ENCODE data around the gene RAB3IL1. TPM values are rescaled to one million over a fixed set of nuclear protein-coding genes. Genes with fewer than 3 reads are reported as not detected.

The RAB3IL1 gene
- total RNA-seq, 4 donors from 2014 or later, result 2.6 to 8.9 (median 5.4) TPM

- DNase-seq (ENCODE audit: low spot score in 2 of 2), result peak; percentile 89
- no peak for TF ChIP-seq POLR2A (IDR thresholded peaks at IDR 0.05)
- TF ChIP-seq POLR2AphosphoS5 (IDR thresholded peaks at IDR 0.05), result no peak
- TF ChIP-seq EP300 (IDR thresholded peaks at IDR 0.05), result no peak
- no peak for TF ChIP-seq CTCF (IDR thresholded peaks at IDR 0.05)
- H3K4me3 ChIP-seq, result no peak overlapping the region
- peaks cover 23% of the 10 kb centered on the region for H3K27me3 ChIP-seq
- 52% methylated on average over 4 of the region's 6 CpGs for WGBS
- no peaks in the 10 kb centered on the region for H3K36me3 ChIP-seq
- peaks cover 63% of the 10 kb centered on the region for H3K4me1 ChIP-seq
- H3K9me3 ChIP-seq, result no peaks in the 10 kb centered on the region
- H3K27ac ChIP-seq, result peak overlapping the region; percentile 52
Observed at GRCh38 chr11:61918938-61919704, 1.8 kb upstream of the RAB3IL1 start.

GRCh38 chr11:61918251-61918937 lies 1.0 kb upstream of the RAB3IL1 start:
- 78% methylated on average over 14 of the region's 14 CpGs for WGBS
- Histone ChIP-seq H3K4me3 (peak overlapping the region; percentile 79), H3K27me3 (peaks cover 23% of the 10 kb centered on the region), H3K4me1 (peaks cover 56% of the 10 kb centered on the region), H3K9me3 (no peaks in the 10 kb centered on the region), H3K27ac (peak overlapping the region; percentile 82), H3K36me3 (no peaks in the 10 kb centered on the region)
- peak in 1 of 2 donors; percentile 76 for DNase-seq (ENCODE audit: low spot score in 2 of 2)
- TF ChIP-seq EP300 (IDR thresholded peaks at IDR 0.05) (no peak), POLR2AphosphoS5 (IDR thresholded peaks at IDR 0.05) (no peak), CTCF (IDR thresholded peaks at IDR 0.05) (no peak), POLR2A (IDR thresholded peaks at IDR 0.05) (no peak)

GRCh38 chr11:61916737-61917333 lies 531 bp downstream of the RAB3IL1 start:
- no peaks in the 10 kb centered on the region for H3K36me3 ChIP-seq
- WGBS, result 12% methylated on average over 6 of the region's 32 CpGs
- H3K4me3 ChIP-seq, result peak overlapping the region; percentile 79
- TF ChIP-seq EP300 (IDR thresholded peaks at IDR 0.05) (no peak), POLR2AphosphoS5 (IDR thresholded peaks at IDR 0.05) (no peak), POLR2A (IDR thresholded peaks at IDR 0.05) (no peak), CTCF (IDR thresholded peaks at IDR 0.05) (no peak)
- no peaks in the 10 kb centered on the region for H3K9me3 ChIP-seq
- DNase-seq (ENCODE audit: low spot score in 2 of 2), result peak; percentile 73 to 77
- peak overlapping the region; percentile 82 for H3K27ac ChIP-seq
- H3K4me1 ChIP-seq, result peaks cover 52% of the 10 kb centered on the region
- H3K27me3 ChIP-seq, result peaks cover 23% of the 10 kb centered on the region

GRCh38 chr11:61914471-61915171 lies 2.7 kb downstream of the RAB3IL1 start:
- no peak for TF ChIP-seq POLR2AphosphoS5 (IDR thresholded peaks at IDR 0.05)
- TF ChIP-seq EP300 (IDR thresholded peaks at IDR 0.05), result no peak
- no peak for TF ChIP-seq POLR2A (IDR thresholded peaks at IDR 0.05)
- no peak for TF ChIP-seq CTCF (IDR thresholded peaks at IDR 0.05)
- H3K4me3 ChIP-seq, result peak overlapping the region; percentile 79
- peak; percentile 45 to 57 for DNase-seq (ENCODE audit: low spot score in 2 of 2)
- H3K36me3 ChIP-seq, result no peaks in the 10 kb centered on the region
- peaks cover 18% of the 10 kb centered on the region for H3K27me3 ChIP-seq
- peaks cover 48% of the 10 kb centered on the region for H3K4me1 ChIP-seq
- 81% methylated on average over 4 of the region's 7 CpGs for WGBS
- H3K9me3 ChIP-seq, result no peaks in the 10 kb centered on the region
- no peak overlapping the region for H3K27ac ChIP-seq
